ENCODE results near the gene LHFPL3.

The LHFPL3 gene

DNA sequence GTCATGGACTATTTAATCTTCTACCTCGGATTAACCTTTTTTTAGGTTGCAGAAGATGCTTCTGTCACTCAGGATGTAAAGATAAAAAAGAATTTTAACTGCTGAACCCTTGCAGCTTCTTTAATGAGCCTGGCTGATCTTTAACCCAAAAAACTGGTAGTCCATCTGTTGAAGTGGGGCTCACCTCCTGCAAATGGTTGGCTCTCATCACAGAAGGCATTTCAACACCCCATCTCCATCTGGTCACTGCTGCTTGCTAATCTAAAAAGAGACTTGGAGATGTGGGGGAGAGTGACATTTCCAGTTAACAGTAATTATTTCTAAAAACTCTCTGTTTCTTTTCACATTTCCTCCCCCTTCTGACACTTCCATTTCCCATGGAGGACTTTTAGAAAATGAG lies 208.6 kb downstream of the LHFPL3 start:
- TF ChIP-seq ZBTB7A (IDR thresholded peaks at IDR 0.05; ENCODE audit: low read depth): no peak
- TF ChIP-seq REST (IDR thresholded peaks at IDR 0.05; ENCODE audit: low read depth): no peak
- no peak for TF ChIP-seq RAD21 (IDR thresholded peaks at IDR 0.05; ENCODE audit: low read depth)
- no peak for TF ChIP-seq USF1 (IDR thresholded peaks at IDR 0.05)
- no peak for TF ChIP-seq TAF1 (IDR thresholded peaks at IDR 0.05; ENCODE audit: low read depth)
- no peak for TF ChIP-seq YY1 (IDR thresholded peaks at IDR 0.05; ENCODE audit: low read depth)
- no peak for TF ChIP-seq EGR1 (IDR thresholded peaks at IDR 0.05)
- TF ChIP-seq, protein P1, sequence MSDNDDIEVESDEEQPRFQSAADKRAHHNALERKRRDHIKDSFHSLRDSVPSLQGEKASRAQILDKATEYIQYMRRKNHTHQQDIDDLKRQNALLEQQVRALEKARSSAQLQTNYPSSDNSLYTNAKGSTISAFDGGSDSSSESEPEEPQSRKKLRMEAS (IDR thresholded peaks at IDR 0.05): no peak
- no peak for TF ChIP-seq CEBPB (IDR thresholded peaks at IDR 0.05)
- no peak for TF ChIP-seq TEAD4 (IDR thresholded peaks at IDR 0.05)
- TF ChIP-seq CREB1 (IDR thresholded peaks at IDR 0.05; ENCODE audit: low read depth): no peak
- no peak for TF ChIP-seq EP300 (IDR thresholded peaks at IDR 0.05; ENCODE audit: borderline replicate concordance)
- no peak for TF ChIP-seq FOXM1 (IDR thresholded peaks at IDR 0.05; ENCODE audit: borderline replicate concordance, low read depth)
- no peak for TF ChIP-seq NFIC (IDR thresholded peaks at IDR 0.05)
- TF ChIP-seq TCF12 (IDR thresholded peaks at IDR 0.05; ENCODE audit: low read depth): no peak

DNA sequence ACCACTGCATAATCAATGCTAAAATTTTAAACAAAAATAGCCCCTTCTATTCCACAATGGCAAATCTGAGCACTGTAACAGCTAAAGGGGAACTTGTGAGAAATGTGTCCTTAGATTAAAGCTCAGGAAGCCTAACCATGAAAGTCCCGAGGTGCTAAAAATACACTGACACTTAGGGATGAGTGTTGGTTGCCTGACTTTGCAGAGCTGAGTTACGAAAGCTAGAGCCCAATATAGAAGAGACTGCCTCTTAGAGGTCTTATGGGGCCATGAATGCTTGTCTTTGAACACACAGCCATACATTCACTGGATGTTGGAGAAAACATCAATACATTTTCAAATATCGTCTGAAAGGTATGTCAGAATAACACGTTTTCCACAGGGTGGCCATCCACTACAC lies 209.7 kb downstream of the LHFPL3 start:
- TF ChIP-seq USF1 (IDR thresholded peaks at IDR 0.05) (no peak), EP300 (IDR thresholded peaks at IDR 0.05; ENCODE audit: borderline replicate concordance) (no peak), EGR1 (IDR thresholded peaks at IDR 0.05) (no peak), YY1 (IDR thresholded peaks at IDR 0.05; ENCODE audit: low read depth) (no peak), REST (IDR thresholded peaks at IDR 0.05; ENCODE audit: low read depth) (no peak), TAF1 (IDR thresholded peaks at IDR 0.05; ENCODE audit: low read depth) (no peak), NFIC (IDR thresholded peaks at IDR 0.05) (no peak), RAD21 (IDR thresholded peaks at IDR 0.05; ENCODE audit: low read depth) (no peak), CREB1 (IDR thresholded peaks at IDR 0.05; ENCODE audit: low read depth) (no peak), TEAD4 (IDR thresholded peaks at IDR 0.05) (no peak), TCF12 (IDR thresholded peaks at IDR 0.05; ENCODE audit: low read depth) (no peak), CEBPB (IDR thresholded peaks at IDR 0.05) (no peak), FOXM1 (IDR thresholded peaks at IDR 0.05; ENCODE audit: borderline replicate concordance, low read depth) (no peak), ZBTB7A (IDR thresholded peaks at IDR 0.05; ENCODE audit: low read depth) (no peak)
- TF ChIP-seq, protein P1 (IDR thresholded peaks at IDR 0.05): no peak

DNA sequence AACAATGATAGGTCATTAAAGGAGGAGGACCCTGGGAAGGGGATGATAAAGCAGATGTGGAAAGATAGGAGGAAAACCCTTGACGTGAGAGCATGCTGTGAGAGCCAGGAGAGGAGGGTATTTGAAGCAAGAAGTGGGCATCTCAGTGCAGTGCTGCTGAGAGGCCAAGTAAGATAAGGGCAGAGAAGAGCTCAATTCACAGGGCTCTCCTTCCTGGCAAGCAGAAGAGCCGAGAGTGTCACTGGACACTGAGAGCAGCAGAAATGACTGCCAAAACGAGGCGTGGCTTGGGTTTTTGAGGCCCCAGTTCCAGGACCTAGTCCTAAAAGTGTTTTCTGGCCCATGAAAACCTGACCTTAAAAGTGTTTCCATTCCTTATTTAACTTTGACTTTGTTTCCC lies 213.5 kb downstream of the LHFPL3 start:
- TF ChIP-seq TCF12 (IDR thresholded peaks at IDR 0.05; ENCODE audit: low read depth) (no peak), EP300 (IDR thresholded peaks at IDR 0.05; ENCODE audit: borderline replicate concordance) (no peak), TAF1 (IDR thresholded peaks at IDR 0.05; ENCODE audit: low read depth) (no peak), YY1 (IDR thresholded peaks at IDR 0.05; ENCODE audit: low read depth) (no peak), CEBPB (IDR thresholded peaks at IDR 0.05) (no peak), REST (IDR thresholded peaks at IDR 0.05; ENCODE audit: low read depth) (no peak), NFIC (IDR thresholded peaks at IDR 0.05) (no peak), EGR1 (IDR thresholded peaks at IDR 0.05) (no peak), USF1 (IDR thresholded peaks at IDR 0.05) (no peak), ZBTB7A (IDR thresholded peaks at IDR 0.05; ENCODE audit: low read depth) (no peak), CREB1 (IDR thresholded peaks at IDR 0.05; ENCODE audit: low read depth) (no peak)
- TF ChIP-seq, protein P1 (IDR thresholded peaks at IDR 0.05): no peak

DNA sequence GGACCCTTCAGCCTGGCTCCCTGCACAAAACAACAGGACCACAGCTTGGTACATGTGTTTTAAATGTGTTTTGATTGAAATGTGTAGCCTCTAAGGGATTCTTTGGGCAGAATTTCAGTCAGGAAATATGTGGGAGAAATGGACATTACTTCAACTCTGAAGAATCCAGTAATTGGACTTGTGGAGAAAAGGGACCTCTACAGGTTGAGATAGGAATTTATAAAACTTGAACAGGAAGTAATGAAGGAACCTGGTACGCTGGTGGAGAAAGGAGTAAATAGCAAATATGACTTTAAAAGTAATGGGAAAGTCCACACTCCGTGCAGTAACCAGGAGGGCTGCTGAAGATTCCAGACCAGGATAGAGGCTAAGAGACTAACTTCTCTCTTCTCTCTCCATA lies 220.5 kb downstream of the LHFPL3 start:
- TF ChIP-seq, protein P1 (IDR thresholded peaks at IDR 0.05): no peak
- TF ChIP-seq ZBTB7A (IDR thresholded peaks at IDR 0.05; ENCODE audit: low read depth): no peak

Measured in Ishikawa (cell line).